ENCODE data around the gene KRT78. TPM values are rescaled to one million over a fixed set of nuclear protein-coding genes. Genes with fewer than 3 reads are reported as not detected.

KRT78 gene
- total and polyA plus RNA-seq, 2 of the 13 experiments (the other 11 are each of a cell fraction or from before 2014, with no cell fraction given) = not detected

DNA sequence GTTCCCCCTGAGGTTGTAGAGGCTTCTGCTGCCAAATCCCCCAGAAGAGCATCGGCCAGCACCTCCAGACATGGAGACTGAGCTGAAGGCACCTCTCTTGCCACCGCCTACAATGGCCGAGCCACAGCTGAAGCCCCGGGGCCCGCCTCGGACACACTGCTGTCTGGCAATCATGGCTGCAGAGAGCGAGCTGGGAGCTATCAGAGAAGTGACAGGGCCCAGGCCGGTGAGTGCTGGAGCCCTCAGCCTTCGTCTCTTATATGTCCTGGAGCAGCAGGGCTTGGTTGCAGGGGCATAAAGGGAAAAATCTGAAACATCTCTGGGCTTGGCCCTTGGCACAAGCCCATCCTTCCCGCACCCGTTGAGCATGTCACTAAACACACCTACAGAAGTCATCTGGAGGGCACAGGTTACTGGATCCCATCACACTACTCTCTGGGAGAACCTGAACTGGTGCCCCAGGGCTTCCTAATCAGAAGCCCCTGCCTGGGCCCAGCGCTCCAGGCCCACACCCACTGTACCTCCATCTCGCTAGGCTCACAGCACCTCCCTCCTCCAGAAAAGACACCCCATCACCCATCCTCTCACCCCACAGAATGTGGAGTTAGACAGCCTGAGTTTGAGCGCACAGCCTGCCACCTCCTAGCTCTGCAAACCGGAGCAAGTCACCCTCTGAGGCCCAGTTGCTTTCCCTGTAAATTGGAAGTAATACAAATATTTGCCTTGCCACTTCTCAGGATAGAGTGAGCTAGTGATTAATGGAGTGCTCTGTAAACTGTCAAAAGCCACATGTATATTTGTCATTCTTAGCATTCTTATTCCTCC lies 34.7 kb downstream of the KRT78 start, which contains the start of gene KRT4:
Gene KRT4 (minus strand): TSS at position 232 of the 825 bp plus-strand sequence. CDS start 58 bp downstream, at position 174.
- H3K27me3 ChIP-seq (ENCODE audit: control insufficient read depth in 1 of 2, insufficient read depth in 2 of 2, low read length in 2 of 2) = peaks cover 4 to 43% of the 10 kb centered on the region in 2 experiments; a peak in 4 of 5 replicates
- no peaks in the 10 kb centered on the region for H3K9me3 ChIP-seq (ENCODE audit: low read length)
- ATAC-seq (no peak), FAIRE-seq (no peak), DNase-seq (ENCODE audit: low spot score) (no peak)
- H3K4me2 ChIP-seq (ENCODE audit: low read depth, low read length) = no peak within 1 kb of the TSS
- 0% methylated on average over 3 of the region's 15 CpGs for WGBS (ENCODE audit: low lambda C conversion rate)
- in situ Hi-C loops (cut with HindIII; ENCODE audit: extremely low pct_ligation_motif_present, low pct_unique_long_range_greater_than_20kb) (no loop called here), intact Hi-C loops (cut with micrococcal nuclease; ENCODE audit: unreplicated experiment) (no loop called here)
- no peak within 1 kb of the TSS for H2AFZ ChIP-seq (ENCODE audit: low read length)
- BruUV-seq (replicated peaks) = no TSS peak
- H3K36me3 ChIP-seq (replicated peaks in 1 of 2; ENCODE audit: control insufficient read depth in 1 of 2, insufficient read depth in 2 of 2, low read length in 2 of 2) = no peaks in the 10 kb centered on the region
- H4K20me1 ChIP-seq (ENCODE audit: insufficient read depth, low read length) = no peaks in the 10 kb centered on the region
- no peak within 1 kb of the TSS for H3K4me3 ChIP-seq (replicated peaks in 1 of 3; ENCODE audit: insufficient read depth in 1 of 3, low read depth in 2 of 3, low read length in 3 of 3)
- no peaks in the 10 kb centered on the region for H3K4me1 ChIP-seq (ENCODE audit: insufficient read depth, low read length)
- no peak within 1 kb of the TSS for H3K27ac ChIP-seq (ENCODE audit: extremely low read length, insufficient read depth, low read length)
- no peaks in the 10 kb centered on the region for H3K79me2 ChIP-seq (ENCODE audit: insufficient read depth, low read length)
- H3K9ac ChIP-seq (ENCODE audit: insufficient read depth, low read depth, low read length) = no peak within 1 kb of the TSS
- ChIA-PET POLR2A (no interaction called here), CTCF (ENCODE audit: low intra/inter-chr PET ratio, low total read pairs) (no interaction called here)
- TF ChIP-seq ZSCAN31 (CRISPR knock-in tag; IDR thresholded peaks at IDR 0.05; ENCODE audit: low read depth) (no peak), ZNF251 (CRISPR knock-in tag; IDR thresholded peaks at IDR 0.05) (no peak), HES4 (CRISPR knock-in tag; IDR thresholded peaks at IDR 0.05; ENCODE audit: borderline replicate concordance) (no peak), CREB3 (CRISPR knock-in tag; IDR thresholded peaks at IDR 0.05) (no peak), ZNF597 (CRISPR knock-in tag; IDR thresholded peaks at IDR 0.05) (no peak), HNF1B (CRISPR knock-in tag; IDR thresholded peaks at IDR 0.05) (no peak), ZNF609 (CRISPR knock-in tag; IDR thresholded peaks at IDR 0.05; ENCODE audit: borderline replicate concordance) (no peak)
